Karpas-422 (cell line): ENCODE results near the gene B3GALNT2. TPM values are rescaled to one million over a fixed set of nuclear protein-coding genes. Genes with fewer than 3 reads are reported as not detected.
"Not testable (repeated sequence)": the region's sequence is repeated elsewhere in the genome, so short reads cannot be mapped to it uniquely, and the experiment has no call there.

Experiments
- DNase-seq: peaks from one replicate; pipeline ENCODE4 v3.0.0-alpha.2; 2015
- H2AFZ ChIP-seq: fragments of 200-600 bp; sonication (generic); 2 replicates; pipeline ENCODE4 v1.6.1; 2014; ENCODE audit warnings: antibody characterized with exemption, low read length, mixed read lengths
- H3K27ac ChIP-seq: fragments of 200-600 bp; sonication (generic); 2 replicates; pipeline ENCODE4 v1.5.1; 2014; ENCODE audit warnings: mild to moderate bottlenecking, low read length, moderate library complexity
- H3K27me3 ChIP-seq: fragments of 200-600 bp; sonication (generic); 2 replicates; pipeline ENCODE4 v1.6.1; 2014; ENCODE audit warnings: low read length, mixed read lengths
- H3K36me3 ChIP-seq: fragments of 200-600 bp; sonication (generic); 2 replicates; pipeline ENCODE4 v1.6.1; 2014; ENCODE audit warnings: low read length, mixed read lengths; ENCODE audit not compliant: insufficient read depth
- H3K4me1 ChIP-seq: fragments of 200-600 bp; sonication (generic); 2 replicates; pipeline ENCODE4 v1.6.1; 2014; ENCODE audit warnings: mild to moderate bottlenecking, low read length, mixed read lengths
- H3K4me2 ChIP-seq: fragments of 200-600 bp; sonication (generic); 2 replicates; pipeline ENCODE4 v1.6.1; 2014; ENCODE audit warnings: low read length, low read depth, mild to moderate bottlenecking; ENCODE audit not compliant: poor library complexity, severe bottlenecking
- H3K4me3 ChIP-seq: fragments of 200-600 bp; sonication (generic); 2 replicates; pipeline ENCODE4 v1.5.1; 2014; ENCODE audit warnings: mild to moderate bottlenecking, antibody characterized with exemption, low read length, mixed read lengths
- H3K79me2 ChIP-seq: fragments of 200-600 bp; sonication (generic); 2 replicates; pipeline ENCODE4 v1.6.1; 2014; ENCODE audit warnings: mild to moderate bottlenecking, low read length, mixed read lengths
- H3K9ac ChIP-seq: fragments of 200-600 bp; sonication (generic); 2 replicates; pipeline ENCODE4 v1.6.0; 2014; ENCODE audit warnings: low read length
- H3K9me2 ChIP-seq: fragments of 200-600 bp; sonication (generic), shearing (Covaris generic); replicated peaks from 2 replicates; pipeline ENCODE4 v1.6.0; 2014; ENCODE audit warnings: mild to moderate bottlenecking, low read length, moderate library complexity; ENCODE audit not compliant: insufficient read depth
- H3K9me3 ChIP-seq: fragments of 300-700, 200-600 bp; sonication (generic); 2 replicates; pipeline ENCODE4 v1.6.1; 2014; ENCODE audit warnings: low read length, mixed read lengths
- H4K20me1 ChIP-seq: fragments of 200-600 bp; sonication (generic); 2 replicates; pipeline ENCODE4 v1.6.1; 2014; ENCODE audit warnings: mild to moderate bottlenecking, antibody characterized with exemption, low read length, low read depth; ENCODE audit not compliant: insufficient read depth
- total RNA-seq: library from RNA; depleted of rRNA; stranded (reverse); fragments of >200 nt; shearing (Covaris generic); gene quantifications from 2 replicates; pipeline ENCODE4 v1.2.3, GENCODE V29; 2014; ENCODE audit warnings: low replicate concordance

B3GALNT2 gene
- total RNA-seq, 1 experiment from 2014 or later: 15.4 TPM

- H4K20me1 ChIP-seq, H3K36me3 ChIP-seq, H3K4me2 ChIP-seq, H2AFZ ChIP-seq, H3K27ac ChIP-seq, H3K4me1 ChIP-seq, H3K4me3 ChIP-seq, H3K27me3 ChIP-seq, H3K9ac ChIP-seq, H3K9me3 ChIP-seq, H3K79me2 ChIP-seq, DNase-seq, H3K9me2 ChIP-seq: not testable (repeated sequence)
Measured at GRCh38 chr1:235457856-235458255, 46.4 kb downstream of the B3GALNT2 start.

- no peak overlapping the region for H3K4me2 ChIP-seq
- H2AFZ ChIP-seq: no peak overlapping the region
- H4K20me1 ChIP-seq: no peaks in the 10 kb centered on the region
- no peak overlapping the region for H3K9ac ChIP-seq
- H3K4me1 ChIP-seq: no peaks in the 10 kb centered on the region
- H3K4me3 ChIP-seq: no peak overlapping the region
- H3K36me3 ChIP-seq: no peaks in the 10 kb centered on the region; the same call in 1 of the 2 replicates
- no peak for DNase-seq
- H3K27me3 ChIP-seq: no peaks in the 10 kb centered on the region
- no peaks in the 10 kb centered on the region for H3K79me2 ChIP-seq
- H3K27ac ChIP-seq: no peak overlapping the region
- no peaks in the 10 kb centered on the region for H3K9me3 ChIP-seq
- H3K9me2 ChIP-seq: no peaks in the 10 kb centered on the region
Measured at GRCh38 chr1:235455823-235456222, 48.4 kb downstream of the B3GALNT2 start.

- Histone ChIP-seq H3K27me3 (no peaks in the 10 kb centered on the region), H3K9me3 (no peaks in the 10 kb centered on the region), H2AFZ (no peak overlapping the region), H4K20me1 (no peaks in the 10 kb centered on the region), H3K36me3 (peaks cover 5% of the 10 kb centered on the region; the same call in 1 of the 2 replicates), H3K4me1 (no peaks in the 10 kb centered on the region), H3K9me2 (no peaks in the 10 kb centered on the region), H3K4me3 (no peak overlapping the region), H3K9ac (no peak overlapping the region), H3K4me2 (no peak overlapping the region), H3K27ac (no peak overlapping the region), H3K79me2 (no peaks in the 10 kb centered on the region)
- no peak for DNase-seq
Measured at GRCh38 chr1:235455097-235455496, 49.2 kb downstream of the B3GALNT2 start.

- Histone ChIP-seq H3K27me3 (no peaks in the 10 kb centered on the region), H3K9ac (no peak overlapping the region), H2AFZ (no peak overlapping the region), H3K4me1 (no peaks in the 10 kb centered on the region), H3K4me2 (no peak overlapping the region), H3K9me3 (no peaks in the 10 kb centered on the region), H3K4me3 (no peak overlapping the region), H3K27ac (no peak overlapping the region), H3K79me2 (no peaks in the 10 kb centered on the region), H3K36me3 (peaks cover 10% of the 10 kb centered on the region; the same call in 1 of the 2 replicates), H3K9me2 (no peaks in the 10 kb centered on the region), H4K20me1 (no peaks in the 10 kb centered on the region)
- no peak for DNase-seq
Measured at GRCh38 chr1:235454021-235454420, 50.2 kb downstream of the B3GALNT2 start.

GRCh38 chr1:235450886-235451483 is 53.3 kb downstream of the B3GALNT2 start:
- H3K27me3 ChIP-seq: no peaks in the 10 kb centered on the region
- peaks cover 24% of the 10 kb centered on the region; the same call in 1 of the 2 replicates for H3K36me3 ChIP-seq
- H3K9me3 ChIP-seq: no peaks in the 10 kb centered on the region
- no peak overlapping the region for H2AFZ ChIP-seq
- H3K27ac ChIP-seq: no peak overlapping the region
- no peak overlapping the region for H3K4me2 ChIP-seq
- no peak for DNase-seq
- H4K20me1 ChIP-seq: no peaks in the 10 kb centered on the region
- no peaks in the 10 kb centered on the region for H3K9me2 ChIP-seq
- no peaks in the 10 kb centered on the region for H3K79me2 ChIP-seq
- no peak overlapping the region for H3K4me3 ChIP-seq
- H3K4me1 ChIP-seq: no peaks in the 10 kb centered on the region
- H3K9ac ChIP-seq: no peak overlapping the region

- Histone ChIP-seq H3K36me3 (peaks cover 24% of the 10 kb centered on the region; the same call in 1 of the 2 replicates), H3K79me2 (no peaks in the 10 kb centered on the region), H2AFZ (no peak overlapping the region), H3K27me3 (no peaks in the 10 kb centered on the region), H3K4me2 (no peak overlapping the region), H3K4me1 (no peaks in the 10 kb centered on the region), H3K9me3 (no peaks in the 10 kb centered on the region), H3K27ac (no peak overlapping the region), H3K4me3 (no peak overlapping the region), H3K9ac (no peak overlapping the region), H3K9me2 (no peaks in the 10 kb centered on the region), H4K20me1 (no peaks in the 10 kb centered on the region)
- no peak for DNase-seq
Measured at GRCh38 chr1:235450433-235450832, 53.8 kb downstream of the B3GALNT2 start.

GRCh38 chr1:235448616-235449015 is 55.6 kb downstream of the B3GALNT2 start:
- Histone ChIP-seq H3K9me3 (no peaks in the 10 kb centered on the region), H3K9ac (no peak overlapping the region), H3K79me2 (no peaks in the 10 kb centered on the region), H3K4me3 (no peak overlapping the region), H3K27ac (no peak overlapping the region), H4K20me1 (no peaks in the 10 kb centered on the region), H3K4me1 (no peaks in the 10 kb centered on the region), H2AFZ (no peak overlapping the region), H3K36me3 (peaks cover 25% of the 10 kb centered on the region; the same call in 1 of the 2 replicates), H3K4me2 (no peak overlapping the region), H3K27me3 (no peaks in the 10 kb centered on the region), H3K9me2 (no peaks in the 10 kb centered on the region)
- no peak for DNase-seq

- H2AFZ ChIP-seq: no peak overlapping the region
- H3K4me2 ChIP-seq: no peak overlapping the region
- peaks cover 14% of the 10 kb centered on the region; the same call in 1 of the 2 replicates for H3K36me3 ChIP-seq
Measured at GRCh38 chr1:235442788-235443429, 61.3 kb downstream of the B3GALNT2 start.

More at GRCh38 chr1:235442788-235443429, 61.3 kb downstream of the B3GALNT2 start:
- Histone ChIP-seq H3K4me1 (no peaks in the 10 kb centered on the region), H3K4me3 (no peak overlapping the region), H4K20me1 (no peaks in the 10 kb centered on the region), H3K79me2 (no peaks in the 10 kb centered on the region), H3K9ac (no peak overlapping the region), H3K9me2 (no peaks in the 10 kb centered on the region), H3K9me3 (no peaks in the 10 kb centered on the region), H3K27ac (no peak overlapping the region), H3K27me3 (no peaks in the 10 kb centered on the region)
- DNase-seq: no peak
